Right lobe of liver (tissue), 4 donors: ENCODE data around the gene MS4A14.

Experiments used
- POLR2A ChIP-seq: fragments of 450-650 bp; IDR thresholded peaks from one replicate; pipeline ENCODE4 v1.6.1; 2017; ENCODE audit warnings: antibody characterized with exemption, mild to moderate bottlenecking
- TF ChIP-seq, protein P1 (sequence below), 4 donors: fragments of 200-600 bp in 3 of 4; fragments of 450-650 bp in 1 of 4; IDR thresholded peaks; one replicate each; pipeline versions ENCODE4 v1.5.1 to v1.8.0; 2016 to 2022; ENCODE audit warnings: antibody characterized with exemption in 4 of 4, mild to moderate bottlenecking in 2 of 4
- donor health status: DM: no; HTN: no; CAD: no.
- donor health status: DM: no; HTN: no; CAD: no.
- donor health status: DM: no; HTN: yes; CAD: no.

DNA sequence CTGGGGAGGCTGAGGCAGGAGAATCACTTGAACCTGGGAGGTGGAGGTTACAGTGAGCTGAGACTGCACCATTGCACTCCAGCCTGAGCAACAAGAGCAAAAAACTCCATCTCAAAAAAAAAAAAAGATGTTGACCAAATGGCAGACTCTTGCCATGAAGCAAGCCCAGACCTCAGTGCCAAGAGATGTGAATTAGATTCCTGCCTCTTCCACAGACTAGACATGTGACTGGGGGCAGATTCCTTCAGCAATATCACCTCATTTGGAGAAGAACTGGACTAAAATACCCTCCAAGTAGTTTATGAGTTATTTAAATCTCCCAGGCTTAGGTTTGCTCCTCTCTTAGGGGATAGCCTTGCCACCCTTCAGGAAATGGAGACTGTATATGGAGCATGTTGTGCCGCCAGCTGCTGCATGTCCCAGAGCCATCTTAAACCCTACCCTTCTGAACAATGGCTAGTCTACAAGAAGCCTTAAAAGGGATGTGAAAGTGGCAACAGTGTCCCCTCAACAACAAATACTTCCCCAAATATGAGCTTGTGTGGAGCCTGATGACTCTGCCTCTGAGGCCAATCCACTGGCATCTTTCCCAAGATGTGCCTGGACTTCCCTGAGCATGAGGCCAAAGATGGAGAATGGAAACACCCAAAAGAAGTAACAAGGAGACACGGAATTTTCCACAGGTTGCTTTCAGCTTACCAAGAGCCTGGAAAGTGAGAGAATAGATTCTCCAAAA is 18.7 kb upstream of the MS4A14 start:
- TF ChIP-seq, protein P1, sequence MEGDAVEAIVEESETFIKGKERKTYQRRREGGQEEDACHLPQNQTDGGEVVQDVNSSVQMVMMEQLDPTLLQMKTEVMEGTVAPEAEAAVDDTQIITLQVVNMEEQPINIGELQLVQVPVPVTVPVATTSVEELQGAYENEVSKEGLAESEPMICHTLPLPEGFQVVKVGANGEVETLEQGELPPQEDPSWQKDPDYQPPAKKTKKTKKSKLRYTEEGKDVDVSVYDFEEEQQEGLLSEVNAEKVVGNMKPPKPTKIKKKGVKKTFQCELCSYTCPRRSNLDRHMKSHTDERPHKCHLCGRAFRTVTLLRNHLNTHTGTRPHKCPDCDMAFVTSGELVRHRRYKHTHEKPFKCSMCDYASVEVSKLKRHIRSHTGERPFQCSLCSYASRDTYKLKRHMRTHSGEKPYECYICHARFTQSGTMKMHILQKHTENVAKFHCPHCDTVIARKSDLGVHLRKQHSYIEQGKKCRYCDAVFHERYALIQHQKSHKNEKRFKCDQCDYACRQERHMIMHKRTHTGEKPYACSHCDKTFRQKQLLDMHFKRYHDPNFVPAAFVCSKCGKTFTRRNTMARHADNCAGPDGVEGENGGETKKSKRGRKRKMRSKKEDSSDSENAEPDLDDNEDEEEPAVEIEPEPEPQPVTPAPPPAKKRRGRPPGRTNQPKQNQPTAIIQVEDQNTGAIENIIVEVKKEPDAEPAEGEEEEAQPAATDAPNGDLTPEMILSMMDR (IDR thresholded peaks at IDR 0.05): no peak
- peak; percentile 29 for TF ChIP-seq POLR2A
